ENCODE data around the gene ENTPD3.

Gene ENTPD3

DNA sequence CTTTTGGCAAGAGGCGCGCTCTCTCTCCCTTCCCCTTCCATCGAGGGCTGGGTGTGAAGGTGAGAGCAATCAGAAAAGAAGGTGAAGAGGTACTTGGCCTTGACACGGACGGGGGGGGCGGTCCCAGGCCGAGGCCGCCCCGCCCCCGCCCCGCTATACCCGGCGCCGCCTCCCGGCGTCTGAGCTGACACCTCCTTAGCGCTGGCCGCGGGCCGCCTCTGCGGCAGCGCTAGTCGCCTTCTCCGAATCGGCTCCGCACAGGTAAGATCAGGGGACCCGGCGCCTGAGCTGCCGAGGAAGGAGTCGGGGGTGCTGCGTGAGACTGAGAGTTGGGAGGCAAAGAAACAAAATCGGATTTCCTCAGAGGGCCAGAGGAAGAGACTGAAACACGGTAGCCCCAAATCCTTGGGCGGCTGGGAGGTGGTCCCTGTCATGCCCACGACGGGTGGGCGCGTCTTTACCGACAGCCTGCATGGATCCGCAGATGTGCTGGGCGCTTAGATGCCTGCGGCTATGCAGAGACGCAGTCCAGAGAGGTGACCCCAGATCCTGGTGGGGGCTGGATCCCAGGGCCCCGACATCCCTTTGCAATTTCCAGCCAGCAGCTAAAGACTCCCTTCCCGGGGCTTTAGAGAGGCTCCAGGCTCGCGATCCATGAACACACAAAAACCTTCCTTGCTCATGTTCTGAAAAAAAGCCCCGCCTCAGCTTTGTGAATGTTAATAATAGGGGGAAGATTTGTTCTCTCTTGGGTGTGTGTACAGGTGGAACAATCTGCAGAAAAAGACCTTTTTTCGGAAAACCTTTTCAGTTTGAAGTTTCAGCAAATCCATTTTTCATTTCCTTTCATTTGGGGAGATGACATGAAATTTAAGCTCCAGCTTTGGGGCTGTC, at the start of gene ENTPD3:
Gene ENTPD3 (plus strand): TSS at position 184 of the 894 bp plus-strand sequence. CDS start 874 bp downstream, outside the sequence.
- no peak for DNase-seq (ENCODE audit: low spot score)

DNA sequence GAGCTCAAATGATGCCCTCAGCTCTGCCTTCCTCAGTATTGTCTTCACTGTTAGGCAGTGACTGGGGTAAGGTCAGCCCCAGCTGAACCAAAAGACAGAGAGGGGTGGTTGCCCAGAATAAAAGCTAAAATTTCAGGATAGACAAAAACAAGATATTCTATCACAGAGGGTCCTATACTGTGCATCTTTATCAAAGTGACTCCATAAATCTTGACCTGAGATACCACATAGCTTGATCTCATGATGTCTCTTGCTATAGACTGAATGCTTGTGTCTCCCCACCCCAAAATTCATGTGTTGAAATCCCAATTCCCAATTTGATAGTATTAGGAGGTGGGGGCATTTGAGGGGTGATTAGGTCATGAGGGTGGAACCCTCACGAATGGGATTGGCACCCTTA, 47.1 kb upstream of the ENTPD3 start:
- DNase-seq (ENCODE audit: low spot score): no peak

GRCh38 chr3:40340541-40341170, 46.3 kb upstream of the ENTPD3 start:
- no peak for DNase-seq (ENCODE audit: low spot score)

DNA sequence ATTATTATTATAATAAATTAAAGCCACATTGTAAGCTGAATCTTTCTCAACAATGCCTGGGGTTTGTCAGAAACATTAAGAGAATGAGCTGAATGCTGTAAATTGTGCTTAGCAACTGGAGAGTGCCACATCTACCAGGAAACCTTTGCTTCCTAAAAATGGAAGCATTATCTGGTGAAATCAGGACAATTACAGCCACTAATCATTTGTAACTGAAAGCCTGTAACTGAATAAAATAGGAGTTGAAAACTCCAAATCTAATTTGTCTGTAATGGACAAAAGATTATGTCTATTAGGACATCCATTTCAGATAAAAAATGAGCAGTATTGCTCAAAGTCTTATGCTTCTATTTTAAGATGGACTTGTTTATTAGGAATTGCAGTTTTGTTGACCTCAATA, 45.3 kb upstream of the ENTPD3 start:
- DNase-seq (ENCODE audit: low spot score): no peak

DNA sequence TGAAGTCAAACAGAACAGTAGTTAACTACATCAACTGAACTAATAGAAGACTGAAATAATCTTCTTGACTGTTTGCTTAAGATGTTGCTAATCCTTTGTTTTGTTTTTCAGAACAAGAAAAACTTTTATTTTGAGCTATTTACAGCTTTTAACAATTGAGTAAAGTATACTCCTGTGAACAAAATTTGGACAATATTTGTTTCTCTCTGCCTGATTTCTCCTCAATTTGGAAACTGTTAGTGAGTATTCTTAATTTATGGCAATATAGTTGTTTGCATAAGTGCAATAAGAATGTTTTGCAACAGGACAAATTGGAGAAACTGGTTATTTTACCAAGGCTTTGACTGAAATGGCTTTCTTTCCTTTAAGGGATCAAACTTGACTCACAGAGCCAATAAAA, 36.5 kb upstream of the ENTPD3 start:
- DNase-seq (ENCODE audit: low spot score): no peak

- DNase-seq (ENCODE audit: low spot score): no peak
These were observed 31.6 kb upstream of the ENTPD3 start for GRCh38 chr3:40355410-40355809.

DNA sequence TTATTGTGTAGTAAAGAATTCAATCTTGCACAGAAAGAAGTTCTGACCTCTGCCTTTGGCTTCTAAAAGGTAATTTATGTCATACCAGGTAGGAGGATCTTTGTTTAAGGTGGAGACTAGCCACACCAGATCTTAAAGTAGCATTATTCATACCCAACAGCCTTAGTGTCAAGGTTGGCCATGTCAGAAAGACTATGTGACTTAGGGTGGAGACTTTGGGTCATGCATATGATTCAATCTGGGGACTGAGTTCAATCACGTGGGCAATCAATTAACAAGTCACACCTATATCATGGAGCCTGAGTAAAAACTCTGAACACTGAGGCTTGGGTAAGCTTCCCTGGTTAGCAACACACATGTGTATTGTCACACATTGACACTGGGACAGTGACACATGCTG, 28.5 kb upstream of the ENTPD3 start:
- no peak for DNase-seq (ENCODE audit: low spot score)

DNA sequence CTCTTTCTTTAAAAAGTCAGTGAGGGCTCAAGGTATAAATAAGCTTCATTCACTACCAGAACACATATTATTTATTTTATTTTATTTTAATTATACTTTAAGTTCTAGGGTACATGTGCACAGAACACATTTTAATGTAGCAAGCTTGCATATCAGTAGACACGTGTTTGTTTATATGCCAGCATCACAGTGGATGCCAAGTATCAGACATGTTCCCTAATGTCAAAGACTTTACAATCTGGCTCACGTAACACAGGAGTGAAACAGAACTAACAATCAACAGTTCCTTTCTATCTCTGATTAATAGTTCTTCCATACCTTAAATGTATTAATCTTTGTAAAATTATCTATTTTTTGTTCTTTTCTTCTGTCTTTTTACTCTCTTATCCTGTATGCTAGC, 23.3 kb upstream of the ENTPD3 start:
- DNase-seq (ENCODE audit: low spot score): no peak

GRCh38 chr3:40366203-40367162, 20.5 kb upstream of the ENTPD3 start:
- no peak for DNase-seq (ENCODE audit: low spot score)

DNA sequence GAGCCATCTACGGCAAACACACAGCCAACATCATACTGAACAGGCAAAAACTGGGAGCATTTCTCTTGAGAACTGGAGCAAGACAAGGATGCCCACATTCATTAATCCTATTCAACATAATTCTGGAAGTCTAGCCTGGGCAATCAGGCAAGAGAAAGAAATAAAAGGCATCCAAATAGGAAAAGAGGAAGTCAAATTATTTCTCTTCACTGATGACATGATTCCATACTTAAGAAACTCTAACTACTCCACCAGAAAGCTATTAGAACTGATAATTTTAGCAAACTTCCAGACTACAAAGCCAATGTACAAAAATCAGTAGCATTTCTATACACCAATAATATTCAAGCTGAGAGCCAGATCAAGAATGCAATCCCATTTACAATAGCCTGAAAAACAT, 17.3 kb upstream of the ENTPD3 start:
- no peak for DNase-seq (ENCODE audit: low spot score)

DNA sequence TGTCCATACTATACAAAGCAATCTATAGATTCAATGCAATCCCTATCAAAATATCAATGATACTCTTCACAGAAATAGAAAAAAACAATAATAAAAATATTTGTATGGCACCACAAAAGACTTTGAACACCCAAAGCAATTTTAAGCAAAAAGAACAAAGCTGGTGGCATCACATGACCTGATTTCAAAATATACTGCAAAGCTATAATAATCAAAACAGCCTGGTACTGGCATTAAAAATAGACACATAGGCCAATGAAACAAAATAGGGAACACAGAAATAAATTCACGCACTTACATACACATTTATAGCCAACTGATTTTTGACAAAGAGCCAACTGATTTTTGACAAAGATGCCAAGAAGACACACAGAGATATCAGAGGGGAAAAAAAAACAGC, 9.2 kb upstream of the ENTPD3 start:
- no peak for DNase-seq (ENCODE audit: low spot score)

DNA sequence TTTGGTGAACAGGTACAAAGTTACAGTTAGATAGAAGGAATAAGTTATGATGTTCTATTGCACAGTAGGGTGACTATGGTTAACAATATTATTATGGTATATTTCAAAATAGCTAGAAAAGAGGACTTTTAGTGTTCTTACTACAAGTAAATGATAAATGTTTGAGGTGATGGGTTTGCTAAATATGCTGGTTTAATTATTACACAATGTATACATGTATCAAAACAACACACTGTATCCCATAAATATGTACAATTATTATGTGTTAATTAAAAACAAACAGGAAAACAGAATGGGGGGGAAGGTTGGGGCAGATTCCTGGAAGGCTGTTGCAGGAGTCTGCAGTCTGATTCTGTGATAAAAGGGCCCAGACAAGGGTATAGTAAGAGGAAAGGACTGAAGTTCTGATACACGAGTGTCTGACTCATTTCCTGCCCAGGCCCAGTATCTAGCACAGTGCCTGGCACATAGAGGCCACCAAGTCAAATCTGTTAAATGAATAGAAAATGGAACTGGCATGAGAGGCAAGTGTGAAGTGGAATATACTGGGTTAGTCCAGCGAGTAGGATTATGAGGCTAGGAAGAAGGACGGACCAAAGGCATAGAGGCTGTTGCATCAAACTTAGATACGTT, 7.2 kb upstream of the ENTPD3 start:
- DNase-seq (ENCODE audit: low spot score): no peak

- DNase-seq (ENCODE audit: low spot score): no peak
These were observed 4.9 kb upstream of the ENTPD3 start for GRCh38 chr3:40381904-40382616.

DNA sequence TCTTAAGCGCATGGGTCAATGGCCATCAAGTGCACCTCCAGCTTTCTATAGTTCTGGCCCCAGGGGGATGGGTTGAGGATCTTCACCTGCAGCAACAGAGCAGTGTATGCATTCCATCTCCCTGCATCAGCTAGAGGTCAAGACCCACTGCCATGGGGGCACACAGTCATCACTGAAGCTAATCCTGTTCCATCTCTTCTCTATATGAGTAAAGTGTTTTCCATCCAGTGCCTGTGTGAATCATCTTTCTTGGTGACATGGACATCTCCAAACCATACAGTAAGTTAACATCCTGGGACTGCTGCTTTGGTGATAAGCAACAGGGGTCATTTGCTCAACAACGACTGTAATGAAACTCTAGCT, 4.4 kb upstream of the ENTPD3 start:
- DNase-seq (ENCODE audit: low spot score): no peak

- no peak for DNase-seq (ENCODE audit: low spot score)
These were observed 771 bp upstream of the ENTPD3 start for GRCh38 chr3:40386213-40386612.

GRCh38 chr3:40387895-40388254, 891 bp downstream of the ENTPD3 start:
- no peak for DNase-seq (ENCODE audit: low spot score)

DNA sequence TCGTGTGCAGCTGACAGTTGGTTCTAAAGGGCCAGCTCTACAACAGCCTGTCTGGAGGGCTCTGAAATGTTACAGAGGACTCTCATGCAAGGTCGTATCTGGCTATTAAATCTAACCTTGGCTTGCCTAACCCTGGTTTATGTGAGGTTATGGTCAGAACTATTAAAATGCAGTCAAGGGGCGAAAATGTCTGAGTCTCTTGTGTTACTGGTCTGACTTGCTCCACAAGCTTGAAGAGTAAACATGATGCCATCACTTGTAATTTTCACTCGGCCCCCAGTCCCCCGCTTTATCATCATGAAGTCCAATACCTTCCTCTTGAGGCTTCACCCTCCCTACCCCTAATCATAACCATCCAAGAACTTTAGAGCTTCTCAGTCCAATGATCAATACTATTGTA, 9.4 kb downstream of the ENTPD3 start:
- no peak for DNase-seq (ENCODE audit: low spot score)

GRCh38 chr3:40397129-40397528, 10.1 kb downstream of the ENTPD3 start:
- DNase-seq (ENCODE audit: low spot score): no peak

DNA sequence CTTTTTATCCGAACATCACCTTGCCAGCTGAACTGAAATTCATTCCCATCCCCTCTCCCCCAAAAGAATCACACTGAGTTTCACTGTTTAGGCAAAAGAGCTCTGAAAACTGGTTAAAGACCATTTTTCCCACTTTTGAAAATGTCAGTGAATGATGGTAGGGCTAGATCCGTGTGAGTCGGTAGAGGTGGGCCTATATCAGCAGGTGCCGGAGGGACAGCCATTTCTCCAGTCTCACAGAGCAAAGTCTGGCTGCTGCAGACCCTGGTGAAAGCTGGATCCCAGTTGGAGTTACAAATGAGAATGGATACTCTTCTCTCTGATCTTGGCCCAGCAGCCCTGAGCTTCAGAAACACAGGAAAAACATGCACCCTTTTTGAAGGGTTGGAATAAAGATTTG, 10.9 kb downstream of the ENTPD3 start:
- DNase-seq (ENCODE audit: low spot score): no peak

- no peak for DNase-seq (ENCODE audit: low spot score)
These were observed 11.4 kb downstream of the ENTPD3 start for GRCh38 chr3:40398346-40398745.

DNA sequence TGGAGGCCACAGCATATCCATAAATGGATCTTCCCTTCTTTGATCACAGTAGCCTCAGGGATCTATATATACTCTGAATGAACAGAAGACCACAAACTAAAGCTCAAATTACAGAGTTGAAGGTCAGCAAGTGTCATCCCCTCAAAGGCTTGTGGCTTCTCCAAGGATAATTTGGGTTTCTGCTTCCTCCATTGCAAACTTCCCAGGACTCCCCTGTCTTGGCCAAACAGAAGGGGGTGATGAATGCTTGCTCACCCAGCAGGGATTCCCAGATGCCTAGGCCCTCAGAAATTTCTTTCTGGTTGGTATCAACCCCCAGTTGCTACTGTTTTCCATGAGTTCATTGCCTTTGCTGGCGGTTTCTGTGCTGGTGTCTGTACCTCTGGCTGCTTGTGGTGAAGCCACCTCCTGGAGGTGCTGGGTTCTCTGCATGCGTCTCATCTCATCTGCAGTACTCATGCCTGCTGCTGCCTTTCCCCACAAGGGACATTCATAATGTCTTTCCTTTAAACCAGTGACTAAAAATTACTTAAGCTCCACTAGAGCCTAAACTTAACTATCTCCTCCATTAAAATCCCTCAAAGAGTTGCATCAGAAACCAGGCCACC, 17.7 kb downstream of the ENTPD3 start:
- no peak for DNase-seq (ENCODE audit: low spot score)

Measured in AG08395 (cell line).